ENCODE results near the gene LAIR2.
"Not testable (repeated sequence)": the region's sequence is repeated elsewhere in the genome, so short reads cannot be mapped to it uniquely, and the experiment has no call there.

LAIR2 gene

DNA sequence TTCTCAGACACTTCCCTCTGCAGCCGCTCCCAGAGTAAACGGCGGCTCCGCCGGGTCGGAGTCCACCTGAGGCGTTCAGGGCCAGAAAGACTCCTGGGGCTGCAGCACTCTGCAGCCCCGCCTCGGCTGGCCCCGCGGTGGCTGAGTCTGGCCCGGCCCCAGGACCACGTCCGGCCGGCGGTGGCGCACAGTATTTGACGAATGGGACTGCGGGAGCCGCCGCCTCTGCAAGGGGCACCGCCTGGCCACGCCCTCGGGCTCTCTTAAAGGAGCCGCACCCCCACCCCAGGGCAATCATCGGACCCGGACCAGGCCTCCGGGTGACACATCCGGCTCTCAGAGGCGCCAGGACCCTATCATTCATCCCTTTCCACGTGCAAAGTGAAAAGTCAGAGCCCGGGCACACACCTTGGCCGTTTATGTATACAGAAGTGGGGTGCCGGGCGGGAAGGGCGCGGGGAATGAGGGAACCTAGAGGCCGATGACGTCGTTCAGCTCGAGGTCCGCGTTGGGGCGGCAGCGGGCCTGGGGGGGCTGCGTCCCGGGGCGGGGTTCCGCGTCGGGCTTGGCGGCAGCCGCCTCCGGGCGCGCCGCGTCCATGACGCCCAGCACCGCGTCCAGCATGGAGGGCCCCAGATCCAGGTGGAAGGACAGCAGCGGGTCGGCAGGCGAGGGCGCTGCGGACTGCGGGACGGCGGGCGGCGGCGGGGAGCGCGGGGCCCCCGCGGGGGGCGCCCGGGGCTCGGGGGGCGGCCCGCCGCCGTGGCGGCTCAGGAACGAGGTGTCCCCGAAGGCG is 37.8 kb upstream of the LAIR2 start:
- TF ChIP-seq, protein P1, sequence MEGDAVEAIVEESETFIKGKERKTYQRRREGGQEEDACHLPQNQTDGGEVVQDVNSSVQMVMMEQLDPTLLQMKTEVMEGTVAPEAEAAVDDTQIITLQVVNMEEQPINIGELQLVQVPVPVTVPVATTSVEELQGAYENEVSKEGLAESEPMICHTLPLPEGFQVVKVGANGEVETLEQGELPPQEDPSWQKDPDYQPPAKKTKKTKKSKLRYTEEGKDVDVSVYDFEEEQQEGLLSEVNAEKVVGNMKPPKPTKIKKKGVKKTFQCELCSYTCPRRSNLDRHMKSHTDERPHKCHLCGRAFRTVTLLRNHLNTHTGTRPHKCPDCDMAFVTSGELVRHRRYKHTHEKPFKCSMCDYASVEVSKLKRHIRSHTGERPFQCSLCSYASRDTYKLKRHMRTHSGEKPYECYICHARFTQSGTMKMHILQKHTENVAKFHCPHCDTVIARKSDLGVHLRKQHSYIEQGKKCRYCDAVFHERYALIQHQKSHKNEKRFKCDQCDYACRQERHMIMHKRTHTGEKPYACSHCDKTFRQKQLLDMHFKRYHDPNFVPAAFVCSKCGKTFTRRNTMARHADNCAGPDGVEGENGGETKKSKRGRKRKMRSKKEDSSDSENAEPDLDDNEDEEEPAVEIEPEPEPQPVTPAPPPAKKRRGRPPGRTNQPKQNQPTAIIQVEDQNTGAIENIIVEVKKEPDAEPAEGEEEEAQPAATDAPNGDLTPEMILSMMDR (IDR thresholded peaks at IDR 0.05; ENCODE audit: low read depth, low read length, missing control alignments) = no peak
- DNase-seq (ENCODE audit: low read depth) = no peak
- in situ Hi-C loops (cut with HindIII; ENCODE audit: low sequenced_read_pairs) = loop anchor here (25.0 kb wide), 1 partner anchor 1147 kb away; the partner anchor contains the start of genes ZNF524, ZNF784 and ZNF865
- H3K4me3 ChIP-seq (ENCODE audit: low read depth, low read length) = peak overlapping the region; percentile 50

DNA sequence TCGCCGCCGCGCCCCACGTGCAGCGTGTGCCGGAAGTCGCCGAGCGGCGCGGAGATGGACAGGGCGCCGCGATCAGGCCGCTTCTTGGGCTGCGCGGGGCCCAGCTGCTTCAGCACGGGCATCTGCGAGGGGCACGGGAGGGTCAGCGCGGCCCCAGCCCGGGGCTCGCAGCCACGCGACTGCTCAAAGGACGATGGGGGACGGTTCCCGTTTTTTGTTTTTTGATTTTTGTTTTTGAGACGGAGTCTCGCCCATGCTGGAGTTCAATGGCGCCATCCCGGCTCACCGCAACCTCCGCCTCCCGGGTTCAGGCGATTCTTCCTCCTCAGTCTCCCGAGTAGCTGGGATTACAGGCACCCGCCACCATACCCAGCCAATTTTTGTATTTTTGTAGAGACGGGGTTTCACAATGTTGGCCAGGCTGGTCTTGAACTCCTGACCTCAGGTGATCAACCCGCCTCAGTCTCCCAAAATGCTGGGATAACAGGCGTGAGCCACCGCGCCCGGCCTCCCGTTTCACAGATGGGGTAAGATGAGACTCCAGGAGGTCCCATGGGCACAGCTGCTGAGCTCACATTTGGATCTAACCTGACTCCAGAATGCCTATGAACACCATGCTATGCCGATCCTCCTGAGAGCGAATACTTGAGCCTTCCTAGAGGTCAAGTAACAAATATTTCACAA is 37.1 kb upstream of the LAIR2 start:
- in situ Hi-C loops (cut with HindIII; ENCODE audit: low sequenced_read_pairs) = loop anchor here (25.0 kb wide), 1 partner anchor 1147 kb away; the partner anchor contains the start of genes ZNF524, ZNF784 and ZNF865
- H3K4me3 ChIP-seq (ENCODE audit: low read depth, low read length) = no peak overlapping the region
- TF ChIP-seq, protein P1 (IDR thresholded peaks at IDR 0.05; ENCODE audit: low read depth, low read length, missing control alignments) = no peak
- DNase-seq (ENCODE audit: low read depth) = no peak

DNA sequence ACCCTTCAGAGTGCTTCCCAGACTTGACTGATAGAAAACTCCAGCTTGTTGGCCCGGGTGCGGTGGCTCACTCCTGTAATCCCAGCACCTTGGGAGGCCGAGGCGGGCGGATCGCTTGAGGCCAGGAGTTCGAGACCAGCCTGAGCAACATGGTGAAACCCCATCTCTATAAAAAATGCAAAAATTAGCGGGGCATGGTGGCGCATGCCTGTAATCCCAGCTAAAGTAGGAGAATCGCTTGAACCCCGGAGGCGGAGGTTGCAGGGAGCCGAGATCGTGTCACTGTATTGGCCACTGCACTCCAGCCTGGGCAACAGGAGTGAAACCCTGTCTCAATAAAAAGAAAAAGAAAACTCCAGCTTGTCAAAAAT is 36.5 kb upstream of the LAIR2 start:
- DNase-seq (ENCODE audit: low read depth) = not testable (repeated sequence)

DNA sequence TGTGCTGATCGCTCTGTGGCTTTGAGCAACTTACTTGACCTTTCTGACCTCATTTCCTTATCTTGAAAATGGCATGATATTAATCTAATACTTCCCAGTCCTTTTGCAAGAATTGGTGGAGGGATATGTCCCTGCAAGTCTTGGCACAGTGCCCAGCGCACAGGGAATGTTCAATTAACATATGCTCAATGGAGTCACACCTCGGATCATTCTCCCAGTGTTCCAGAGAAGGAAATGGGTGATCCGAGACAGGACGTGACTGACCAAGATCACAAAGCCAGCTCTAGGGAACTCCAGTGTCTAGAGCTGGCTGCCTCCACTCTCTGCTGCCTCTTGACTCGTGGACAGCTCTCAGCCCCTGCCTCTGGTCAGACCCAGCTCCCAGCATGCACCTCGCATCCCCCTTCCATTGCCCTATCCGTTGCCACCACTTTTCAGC is 33.1 kb upstream of the LAIR2 start:
- TF ChIP-seq, protein P1 (IDR thresholded peaks at IDR 0.05; ENCODE audit: low read depth, low read length, missing control alignments) = no peak
- in situ Hi-C loops (cut with HindIII; ENCODE audit: low sequenced_read_pairs) = loop anchor here (25.0 kb wide), 1 partner anchor 1143 kb away; the partner anchor contains the start of genes ZNF524, ZNF784 and ZNF865
- DNase-seq (ENCODE audit: low read depth) = no peak
- H3K4me3 ChIP-seq (ENCODE audit: low read depth, low read length) = no peak overlapping the region

More for the DNA sequence above, 36.5 kb upstream of the LAIR2 start:
- H3K4me3 ChIP-seq (ENCODE audit: low read depth, low read length) = not testable (repeated sequence)
- in situ Hi-C loops (cut with HindIII; ENCODE audit: low sequenced_read_pairs) = loop anchor here (25.0 kb wide), 1 partner anchor 1146 kb away; the partner anchor contains the start of genes ZNF524, ZNF784 and ZNF865

DNA sequence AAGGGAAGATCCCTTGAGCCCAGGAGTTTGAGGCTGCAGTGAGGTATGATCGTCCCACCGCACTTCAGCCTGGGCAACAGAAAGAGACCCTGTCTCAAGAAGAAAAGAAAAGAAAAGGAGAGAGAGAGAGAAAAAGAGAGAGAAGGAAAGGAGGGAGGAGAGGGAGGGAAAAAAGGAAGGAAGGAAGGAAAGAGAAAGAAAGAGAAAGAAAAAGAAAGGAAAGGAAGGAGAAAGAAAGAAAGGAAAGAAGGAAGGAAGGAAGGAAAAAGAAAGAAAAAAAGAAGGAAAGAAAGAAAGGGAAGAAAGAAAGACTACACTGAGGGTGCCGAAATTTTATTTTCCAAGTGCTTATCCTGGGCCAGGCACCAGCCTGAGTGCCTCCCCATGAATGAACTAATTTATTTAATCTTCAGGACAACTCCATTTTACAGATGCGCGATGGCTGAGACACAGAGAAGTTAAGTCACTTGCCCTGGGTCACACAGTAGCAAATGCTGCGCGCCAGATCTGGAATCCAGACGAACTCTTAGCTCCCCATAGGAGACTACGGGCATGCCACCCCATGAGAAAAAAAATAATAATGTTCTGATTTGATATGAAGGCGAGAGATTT is 32.2 kb upstream of the LAIR2 start:
- in situ Hi-C loops (cut with HindIII; ENCODE audit: low sequenced_read_pairs) = loop anchor here (25.0 kb wide), 1 partner anchor 1142 kb away; the partner anchor contains the start of genes ZNF524, ZNF784 and ZNF865
- TF ChIP-seq, protein P1 (IDR thresholded peaks at IDR 0.05; ENCODE audit: low read depth, low read length, missing control alignments) = no peak
- DNase-seq (ENCODE audit: low read depth) = no peak
- no peak overlapping the region for H3K4me3 ChIP-seq (ENCODE audit: low read depth, low read length)

DNA sequence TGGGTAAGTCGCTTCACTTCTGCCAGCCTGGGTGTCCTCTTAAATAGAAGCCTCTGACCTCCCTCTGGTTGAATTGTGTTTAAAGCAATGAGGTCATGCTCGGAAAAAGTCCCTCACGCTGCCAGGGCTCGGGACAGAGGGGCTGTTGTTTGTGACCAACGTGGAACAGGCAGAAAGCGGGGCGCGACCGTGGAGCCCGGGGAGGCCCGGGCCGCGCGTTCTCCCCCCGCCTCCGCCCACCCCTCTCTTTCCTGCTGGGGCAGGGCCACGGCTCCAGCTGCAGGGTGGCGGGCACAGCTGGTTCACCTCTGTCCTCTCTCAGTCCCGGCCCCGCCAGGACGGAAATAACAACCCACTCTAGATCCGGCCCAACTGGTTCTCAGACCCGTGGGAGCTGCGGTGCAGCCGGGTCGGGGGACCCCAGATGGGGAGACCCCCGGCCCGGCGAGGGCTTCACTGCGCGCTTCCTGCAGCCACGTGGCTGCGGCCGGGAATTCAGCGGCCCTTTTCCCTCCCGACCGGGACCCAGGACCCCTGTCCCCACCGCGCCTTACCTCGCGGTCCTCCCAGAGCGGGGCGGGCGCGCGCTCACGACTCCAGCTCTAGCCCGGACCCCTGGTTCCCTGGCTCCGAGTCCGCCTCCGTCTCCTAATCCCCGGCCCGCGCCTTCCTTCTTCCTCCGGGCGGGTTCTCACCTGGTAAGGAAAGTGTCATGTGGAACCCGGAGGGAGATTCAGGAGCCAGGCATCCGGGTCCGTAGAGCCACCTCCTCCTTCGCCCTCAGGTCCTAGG is 31.4 kb upstream of the LAIR2 start:
- peak overlapping the region; percentile 38 for H3K4me3 ChIP-seq (ENCODE audit: low read depth, low read length)
- TF ChIP-seq, protein P1 (IDR thresholded peaks at IDR 0.05; ENCODE audit: low read depth, low read length, missing control alignments) = no peak
- no peak for DNase-seq (ENCODE audit: low read depth)
- in situ Hi-C loops (cut with HindIII; ENCODE audit: low sequenced_read_pairs) = loop anchor here (25.0 kb wide), 1 partner anchor 1141 kb away; the partner anchor contains the start of genes ZNF524, ZNF784 and ZNF865
